Activated B cell treated with CpG ODN at 0.5 μM for 24 hours (primary cell): Measurements from ENCODE around the gene GTF2F2. TPM values are rescaled to one million over a fixed set of nuclear protein-coding genes. Genes with fewer than 3 reads are reported as not detected.

Experiments
- ATAC-seq: fragments of 200-7000 bp; cut with Tn5 transposase; one replicate; pipeline ENCODE4 v1.10.0; 2021; ENCODE audit warnings: low read depth, mild to moderate bottlenecking, moderate library complexity
- CTCF ChIA-PET: fragments of 350-600 bp; sonication (Branson Sonifier 250); formaldehyde crosslinking; loops from one replicate; lab custom pipeline; 2021; ENCODE audit warnings: antibody characterized with exemption; lab: Charles Lee
- POLR2A ChIA-PET: fragments of 350-600 bp; sonication (Branson Sonifier 250); formaldehyde crosslinking; loops from one replicate; lab custom pipeline; 2021; ENCODE audit warnings: antibody characterized with exemption; lab: Charles Lee
- DNase-seq: peaks from one replicate; pipeline ENCODE4 v3.0.0; 2022
- H3K27ac Mint-ChIP-seq: one replicate; pipeline ENCODE4 v1.8.0; 2020; ENCODE audit warnings: mixed read lengths
- H3K27me3 Mint-ChIP-seq: one replicate; pipeline ENCODE4 v1.8.0; 2021; ENCODE audit warnings: mixed read lengths
- H3K36me3 Mint-ChIP-seq: one replicate; pipeline ENCODE4 v1.8.0; 2021; ENCODE audit warnings: low read depth, mixed read lengths
- H3K4me1 Mint-ChIP-seq: one replicate; pipeline ENCODE4 v1.8.0; 2021; ENCODE audit warnings: mixed read lengths
- H3K4me3 Mint-ChIP-seq: one replicate; pipeline ENCODE4 v1.8.0; 2020; ENCODE audit warnings: mild to moderate bottlenecking, mixed read lengths
- H3K9me3 Mint-ChIP-seq: one replicate; pipeline ENCODE4 v1.8.0; 2020; ENCODE audit warnings: mixed read lengths
- CTCF ChIP-seq: fragments of 200-600 bp; IDR thresholded peaks from one replicate; pipeline ENCODE4 v1.8.0; 2022; ENCODE audit warnings: antibody characterized with exemption, mild to moderate bottlenecking
- intact Hi-C: fragments of 100-400 bp; cut with micrococcal nuclease; formaldehyde crosslinking; loops from one replicate; pipeline ENCODE4 v1.15.1; 2024
- total RNA-seq: library from RNA; stranded (reverse); gene quantifications from 2 replicates; pipeline ENCODE4 v1.2.3, GENCODE V29; 2022

Gene GTF2F2
- total RNA-seq, 1 donor from 2014 or later = 19.8 TPM

- TF ChIP-seq CTCF = no peak
- intact Hi-C loops = no loop called here
- CTCF ChIA-PET = no interaction called here
- H3K27me3 Mint-ChIP-seq = no peaks in the 10 kb centered on the region
- peaks cover 89% of the 10 kb centered on the region for H3K4me1 Mint-ChIP-seq
- DNase-seq (no peak), ATAC-seq (no peak)
- no peak overlapping the region for H3K27ac Mint-ChIP-seq
- H3K4me3 Mint-ChIP-seq = no peak overlapping the region
- peaks cover 46% of the 10 kb centered on the region for H3K36me3 Mint-ChIP-seq
- H3K9me3 Mint-ChIP-seq = no peaks in the 10 kb centered on the region
- POLR2A ChIA-PET = interaction anchor here (2.3 kb wide), 1 partner anchor 8 kb away, joined by 15 read pairs; the partner anchor contains the start of gene TPT1
These were observed 213.1 kb downstream of the GTF2F2 start for GRCh38 chr13:45333251-45333976.

Other genes with a start within 250 kb of the GTF2F2 start
- gene NUFIP1, start 131.0 kb upstream of the GTF2F2 start, total RNA-seq = 6.6 and 7.8 TPM in 2 replicates
- 28.8 and 35.8 TPM in 2 replicates for gene GPALPP1, start 131.0 kb upstream of the GTF2F2 start, total RNA-seq
- not detected in 2 replicates for gene KCTD4, start 80.5 kb downstream of the GTF2F2 start, total RNA-seq
- gene TPT1, start 220.7 kb downstream of the GTF2F2 start, total RNA-seq = 3,880 and 4,323 TPM in 2 replicates